HL-60 (cell line): ENCODE results near the gene DYNC1I1.

Source experiments
- CTCF ChIP-seq: IDR thresholded peaks from one replicate; pipeline ENCODE4 v1.5.1; 2011; ENCODE audit warnings: low read length, control low read depth, inconsistent platforms; ENCODE audit not compliant: insufficient read depth
- GABPA ChIP-seq: IDR thresholded peaks from 2 replicates; pipeline ENCODE4 v1.6.1; 2012; ENCODE audit warnings: low read depth

- TF ChIP-seq CTCF, result no peak
- no peak for TF ChIP-seq GABPA
These were observed 242.3 kb downstream of the DYNC1I1 start for GRCh38 chr7:96014617-96015016.
